GM21723 (cell line): ENCODE measurements around the gene FNIP2.

Experiments used
- ATAC-seq: cut with Tn5 transposase; IDR thresholded peaks from one replicate; pipeline ENCODE4 v1.9.1; 2021; ENCODE audit warnings: mild to moderate bottlenecking, moderate library complexity; ENCODE audit not compliant: unreplicated experiment

The FNIP2 gene

GRCh38 chr4:158835226-158836001, 66.6 kb downstream of the FNIP2 start:
- ATAC-seq = no peak

GRCh38 chr4:158836002-158836369, 67.2 kb downstream of the FNIP2 start:
- no peak for ATAC-seq

GRCh38 chr4:158836828-158837449, 68.1 kb downstream of the FNIP2 start:
- no peak for ATAC-seq

- no peak for ATAC-seq
Measured at GRCh38 chr4:158837527-158838141, 68.8 kb downstream of the FNIP2 start.

- ATAC-seq = no peak
Measured at GRCh38 chr4:158840131-158840530, 71.3 kb downstream of the FNIP2 start.

GRCh38 chr4:158841540-158841939, 72.7 kb downstream of the FNIP2 start:
- no peak for ATAC-seq

GRCh38 chr4:158845311-158846041, 76.7 kb downstream of the FNIP2 start:
- no peak for ATAC-seq

GRCh38 chr4:158847535-158847934, 78.7 kb downstream of the FNIP2 start:
- no peak for ATAC-seq

GRCh38 chr4:158849681-158850080, 80.9 kb downstream of the FNIP2 start:
- ATAC-seq = no peak

GRCh38 chr4:158850371-158850770, 81.5 kb downstream of the FNIP2 start:
- ATAC-seq = peak; percentile 29

- ATAC-seq = peak; percentile 51
Measured at GRCh38 chr4:158850800-158851644, 82.2 kb downstream of the FNIP2 start.

GRCh38 chr4:158854236-158854635, 85.4 kb downstream of the FNIP2 start:
- ATAC-seq = no peak

- peak; percentile 64 for ATAC-seq
Measured at GRCh38 chr4:158856852-158857251, 88.0 kb downstream of the FNIP2 start.

- no peak for ATAC-seq
Measured at GRCh38 chr4:158857951-158858350, 89.1 kb downstream of the FNIP2 start.

GRCh38 chr4:158858410-158859199, 89.8 kb downstream of the FNIP2 start:
- no peak for ATAC-seq

- ATAC-seq = no peak
Measured at GRCh38 chr4:158859661-158860060, 90.8 kb downstream of the FNIP2 start.

- peak; percentile 85 for ATAC-seq
Measured at GRCh38 chr4:158860856-158861255, 92.0 kb downstream of the FNIP2 start.

- ATAC-seq = peak; percentile 61
Measured at GRCh38 chr4:158861281-158861680, 92.5 kb downstream of the FNIP2 start.

- no peak for ATAC-seq
Measured at GRCh38 chr4:158861766-158862165, 92.9 kb downstream of the FNIP2 start.

- ATAC-seq = no peak
Measured at GRCh38 chr4:158863296-158863695, 94.5 kb downstream of the FNIP2 start.
